GM10847 (cell line): ENCODE measurements around the gene ABL2.

Experiments used
- POLR2A ChIP-seq: IDR thresholded peaks from 2 replicates; pipeline ENCODE4 v1.6.1; 2011; ENCODE audit not compliant: insufficient read length; ENCODE audit errors: extremely low read depth

Gene ABL2

DNA sequence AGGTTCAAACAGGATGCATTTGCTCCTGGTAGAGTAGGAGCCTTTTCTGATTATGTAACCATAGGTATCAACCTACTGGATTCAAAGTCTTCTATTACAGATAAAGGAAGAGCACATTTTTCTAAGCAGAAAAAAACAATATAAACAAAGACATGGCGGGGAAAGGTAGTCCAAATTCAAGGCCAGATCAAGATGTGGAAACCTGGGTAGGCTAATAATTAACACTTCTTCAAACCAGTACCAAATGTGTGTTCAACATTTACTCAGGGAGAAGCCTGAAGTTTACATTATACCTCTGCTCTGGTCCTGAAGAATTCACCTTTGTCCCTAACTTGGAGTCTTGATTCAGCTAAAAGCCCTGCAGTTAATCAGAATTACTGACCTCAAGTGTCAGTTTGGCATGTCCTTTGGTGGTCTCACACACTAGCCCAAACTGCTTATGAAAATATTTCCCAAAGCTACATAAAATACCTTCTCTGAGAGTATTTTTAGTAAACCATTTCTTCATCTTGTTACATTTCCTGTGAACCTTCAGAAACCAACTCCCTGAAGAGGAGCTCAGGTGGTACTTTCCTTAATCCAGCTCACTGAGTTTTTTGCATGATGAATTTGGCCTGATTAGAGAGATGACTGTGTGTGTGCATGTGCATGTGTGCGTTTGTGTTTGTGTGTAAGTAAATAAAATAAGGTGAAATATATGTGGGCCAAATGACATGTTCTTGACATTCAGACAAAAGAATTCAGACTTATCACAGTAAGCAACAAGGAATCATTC, 77.4 kb downstream of the ABL2 start:
- no peak for TF ChIP-seq POLR2A

DNA sequence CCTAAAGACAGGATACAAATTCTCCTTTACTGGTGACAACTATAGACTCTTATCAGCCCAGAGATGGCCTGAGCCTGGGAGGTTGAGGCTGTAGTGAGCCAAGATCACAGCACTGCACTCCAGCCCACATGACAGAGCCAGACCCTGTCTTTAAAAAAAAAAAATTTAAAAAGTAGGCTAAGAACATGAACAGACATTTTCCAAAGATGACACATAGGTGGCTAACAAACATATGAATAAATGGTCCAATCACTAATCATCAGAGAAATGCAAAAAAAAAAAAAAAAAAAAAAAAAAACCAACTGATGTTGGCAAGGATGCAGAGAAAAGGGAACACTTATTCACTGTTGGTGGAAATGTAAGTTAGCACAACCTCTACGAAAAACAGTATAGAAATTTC, 82.6 kb downstream of the ABL2 start:
- TF ChIP-seq POLR2A: no peak

DNA sequence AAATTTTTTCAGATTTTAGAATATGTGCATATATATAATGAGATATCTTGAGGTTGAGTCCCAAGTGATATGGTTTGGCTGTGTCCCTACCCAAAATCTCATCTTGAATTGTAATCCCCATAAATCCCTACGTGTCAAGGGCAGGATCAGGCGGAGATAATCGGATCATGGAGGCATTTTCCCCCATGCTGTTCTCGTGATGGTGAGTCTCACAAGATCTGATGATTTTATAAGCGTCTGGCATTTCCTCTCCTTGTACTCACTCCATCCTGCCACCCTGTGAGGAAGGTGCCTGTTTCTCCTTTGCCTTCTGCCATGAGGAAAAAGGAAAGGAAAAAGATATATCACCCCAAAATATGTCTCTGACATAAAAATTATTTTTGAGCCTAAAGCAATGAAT, 83.0 kb downstream of the ABL2 start:
- TF ChIP-seq POLR2A: no peak

DNA sequence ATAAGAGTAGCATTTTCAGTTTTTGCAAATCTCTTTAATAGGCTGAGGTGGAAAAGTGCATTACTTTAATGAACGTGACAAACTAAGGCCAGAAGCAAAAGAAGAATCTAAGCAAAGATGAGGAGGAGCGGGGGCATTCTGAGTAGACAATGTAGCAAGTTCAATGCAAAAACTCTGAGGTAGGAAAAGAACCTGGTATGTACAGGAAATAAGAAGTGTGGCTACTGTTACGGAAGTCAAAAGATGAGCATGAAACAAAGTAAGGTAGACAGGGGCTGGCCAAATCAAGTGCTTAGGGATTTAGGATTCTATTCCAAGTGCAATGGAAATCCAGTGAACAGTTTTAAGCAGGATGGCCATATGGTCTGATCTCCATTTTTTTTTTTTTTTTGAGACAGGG, 84.0 kb downstream of the ABL2 start:
- TF ChIP-seq POLR2A: no peak

DNA sequence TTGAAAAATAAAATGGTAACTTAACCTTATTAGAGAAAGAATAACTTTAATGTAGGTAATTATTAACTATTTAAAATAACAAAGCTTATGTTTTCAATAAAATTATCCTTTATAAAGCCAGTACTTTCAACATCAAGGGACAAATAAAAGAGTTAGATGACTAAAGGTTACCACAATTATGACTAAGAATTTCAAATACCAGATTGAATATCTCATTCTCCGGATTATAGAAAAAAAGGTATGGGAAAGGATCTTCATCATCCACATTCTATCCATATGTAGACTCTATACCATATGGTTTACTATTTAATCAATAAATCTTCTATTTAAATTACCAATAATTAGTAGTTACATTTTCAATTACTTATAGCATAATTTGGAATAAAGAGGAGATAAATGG, 84.9 kb downstream of the ABL2 start:
- no peak for TF ChIP-seq POLR2A

DNA sequence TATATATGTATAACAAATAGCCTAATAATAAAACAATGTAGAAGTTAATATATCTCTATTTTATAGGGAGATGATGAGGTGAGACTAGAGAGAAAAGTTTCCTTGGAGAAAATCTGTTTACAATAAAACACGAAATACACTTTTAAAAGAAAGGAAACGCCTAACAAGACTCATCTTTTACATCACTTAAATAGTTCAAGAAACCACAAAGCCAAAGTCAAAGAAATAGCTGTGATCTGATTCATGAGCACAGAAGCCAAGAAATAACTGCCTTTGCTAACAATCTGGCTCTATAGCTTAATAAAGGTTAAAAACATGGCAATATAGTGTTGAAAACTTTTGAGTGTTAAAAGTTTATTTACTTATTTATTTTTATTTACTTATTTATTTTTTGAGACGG, 86.2 kb downstream of the ABL2 start:
- TF ChIP-seq POLR2A: no peak

DNA sequence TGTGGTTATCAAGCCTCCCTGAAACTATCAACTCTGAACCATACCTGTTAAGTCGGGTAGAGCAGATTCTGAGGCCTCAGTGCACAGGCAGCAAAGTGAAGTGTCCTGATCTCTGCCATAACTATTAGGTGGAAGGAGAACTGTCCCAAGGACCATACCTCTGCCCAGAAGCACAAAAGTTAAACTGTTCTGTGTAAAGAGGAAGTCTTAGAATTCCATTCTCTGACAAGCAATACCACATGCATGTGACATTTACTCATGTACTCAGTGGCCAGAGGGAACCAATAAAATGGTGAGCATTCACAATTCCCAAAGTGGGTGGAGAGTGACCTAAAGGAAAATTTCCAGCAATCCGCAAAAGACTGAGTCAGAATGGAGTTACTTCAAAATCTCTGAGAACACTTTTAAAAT, 86.6 kb downstream of the ABL2 start:
- TF ChIP-seq POLR2A: no peak

DNA sequence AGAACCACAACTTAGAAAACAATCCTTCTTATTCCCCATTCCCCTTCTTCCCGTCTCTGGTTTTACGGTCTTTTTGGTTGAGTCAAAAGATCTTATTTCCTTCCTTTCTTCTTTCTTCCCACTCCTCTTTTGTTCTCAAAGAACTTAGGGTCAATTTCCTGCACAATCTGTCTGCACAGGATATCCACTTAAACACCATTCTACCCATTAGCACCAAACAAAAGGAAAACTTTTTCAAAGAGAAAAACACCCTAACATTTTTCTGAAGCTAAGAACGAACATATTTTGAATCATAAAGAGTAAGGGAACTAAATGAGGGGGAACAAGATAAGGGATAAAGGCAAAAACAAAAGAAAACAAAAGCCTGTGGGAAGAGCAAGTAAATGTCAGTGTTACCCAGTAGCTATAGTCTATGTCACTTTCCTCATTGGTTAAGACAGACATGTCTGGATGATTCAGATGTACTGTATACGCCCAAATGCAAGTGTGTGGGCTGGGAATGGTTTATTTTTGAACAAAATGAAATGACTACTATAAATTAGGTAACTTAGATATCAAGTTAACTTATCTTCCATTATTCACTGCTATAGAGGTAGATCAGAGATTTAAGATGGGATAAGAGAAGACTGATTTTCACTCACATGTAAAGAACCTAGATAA, 87.8 kb downstream of the ABL2 start:
- TF ChIP-seq POLR2A: no peak

DNA sequence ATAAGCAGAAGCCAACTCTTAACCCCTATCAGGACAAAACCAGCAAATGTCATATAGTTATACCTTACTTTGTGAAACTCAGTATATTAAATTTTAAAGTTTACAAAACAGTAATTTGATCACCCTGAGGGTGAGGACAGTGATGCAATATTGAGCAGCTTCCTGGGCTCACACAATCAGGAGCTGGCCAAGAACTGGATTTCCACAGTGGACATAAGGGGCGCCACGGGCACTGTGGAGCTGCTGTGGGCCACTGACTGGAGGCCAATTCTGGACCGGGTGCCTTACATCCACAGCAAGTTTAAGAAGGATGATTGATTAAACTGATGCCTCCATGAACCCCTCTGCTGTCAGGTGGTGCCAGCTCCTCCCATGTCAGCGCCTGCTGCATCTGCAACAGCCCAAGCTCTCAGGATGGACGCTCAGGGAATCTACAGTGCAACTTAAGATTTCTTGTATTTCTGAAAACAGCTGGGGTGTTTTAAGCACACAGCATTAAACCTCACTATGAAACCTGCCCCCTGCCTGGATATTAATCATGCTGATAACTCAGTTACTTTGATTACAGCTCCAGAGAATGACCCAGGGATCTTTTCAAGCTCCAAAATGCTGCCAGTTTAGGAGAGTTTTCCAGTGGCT, 91.7 kb downstream of the ABL2 start:
- TF ChIP-seq POLR2A: no peak

DNA sequence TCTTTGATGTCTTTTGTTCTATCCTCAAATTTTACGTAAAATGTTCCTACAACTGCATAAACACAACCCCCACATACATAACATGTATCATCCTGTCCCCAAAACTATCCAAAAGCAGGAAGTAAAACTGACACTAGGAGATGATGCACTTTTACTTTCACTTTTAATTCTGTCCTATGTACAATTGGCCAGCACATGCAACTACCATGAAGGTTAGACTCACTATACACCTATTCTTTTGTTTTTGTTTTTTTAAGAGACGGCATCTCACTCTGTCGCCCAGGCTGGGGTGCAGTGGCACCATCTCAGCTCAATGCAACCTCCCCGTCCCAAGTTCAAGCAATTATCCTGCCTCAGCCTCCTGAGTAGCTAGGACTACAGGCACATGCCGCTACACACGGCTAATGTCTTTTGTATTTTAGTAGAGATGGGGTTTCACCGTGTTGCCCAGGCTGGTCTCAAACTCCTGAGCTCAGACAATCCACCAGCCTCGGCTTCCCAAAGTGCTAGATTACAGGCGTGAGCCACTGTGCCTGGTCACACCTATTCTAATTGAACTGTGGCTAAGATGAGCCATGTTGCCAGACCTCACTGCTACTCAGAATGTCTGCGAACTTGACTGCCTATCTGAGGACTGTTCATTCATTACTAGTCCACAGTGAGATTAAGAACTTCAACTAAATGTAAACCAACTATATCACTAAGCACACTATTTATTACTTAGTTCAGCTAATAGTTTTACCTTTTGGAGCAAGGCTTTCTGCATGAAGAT, 99.6 kb downstream of the ABL2 start:
- TF ChIP-seq POLR2A: no peak

DNA sequence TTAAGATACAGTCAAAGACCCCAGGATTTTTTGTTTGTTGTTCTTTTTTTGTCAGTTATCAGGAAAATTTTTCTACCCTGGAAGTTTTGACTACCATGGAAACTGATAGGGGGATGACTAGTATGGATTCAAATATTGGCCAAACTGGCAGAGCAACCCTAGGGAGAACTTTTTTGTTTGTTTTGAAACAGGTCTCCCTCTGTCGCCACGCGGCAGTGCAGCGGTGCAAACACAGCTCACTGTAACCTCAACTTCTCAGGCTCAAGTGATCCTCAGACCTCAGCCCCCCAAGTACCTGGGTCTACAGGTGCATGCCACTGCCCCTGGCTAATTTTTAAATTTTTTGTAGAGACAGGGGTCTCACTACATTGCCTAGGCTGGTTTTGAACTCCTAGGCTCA, 101.0 kb downstream of the ABL2 start:
- no peak for TF ChIP-seq POLR2A

DNA sequence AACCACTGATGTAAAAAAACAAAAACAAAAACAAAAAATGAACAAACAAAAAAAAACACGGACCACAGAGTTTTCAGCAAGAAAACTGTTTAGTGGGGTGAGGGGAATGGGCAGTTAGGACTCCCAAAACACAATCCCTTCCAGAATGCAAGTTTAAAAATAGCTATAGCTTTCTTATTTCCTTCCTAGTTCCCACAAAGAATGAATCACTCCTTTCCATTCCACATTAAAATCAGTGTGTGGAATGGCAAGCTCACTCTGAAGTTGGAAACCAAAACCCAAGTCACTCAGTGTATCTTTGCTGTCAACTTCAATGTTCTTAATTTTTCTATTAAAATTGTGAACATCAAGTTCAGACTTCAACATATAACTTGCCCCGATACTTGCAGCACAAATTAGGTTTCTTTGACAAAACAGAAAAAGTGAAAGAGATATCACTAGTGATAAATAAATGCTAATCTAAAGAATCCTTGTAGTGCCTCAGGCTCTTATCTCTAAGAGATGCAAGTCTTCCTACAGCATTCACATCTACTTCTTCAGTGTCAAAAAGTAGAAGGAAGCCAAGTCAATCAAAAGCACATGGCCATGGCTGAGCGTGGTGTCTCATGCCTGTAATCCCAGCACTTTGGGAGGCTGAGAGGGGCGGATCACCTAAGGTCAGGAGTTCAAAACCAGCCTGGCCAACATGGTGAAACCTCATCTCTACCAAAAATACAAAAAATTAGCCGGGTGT, 102.1 kb downstream of the ABL2 start:
- TF ChIP-seq POLR2A: no peak

DNA sequence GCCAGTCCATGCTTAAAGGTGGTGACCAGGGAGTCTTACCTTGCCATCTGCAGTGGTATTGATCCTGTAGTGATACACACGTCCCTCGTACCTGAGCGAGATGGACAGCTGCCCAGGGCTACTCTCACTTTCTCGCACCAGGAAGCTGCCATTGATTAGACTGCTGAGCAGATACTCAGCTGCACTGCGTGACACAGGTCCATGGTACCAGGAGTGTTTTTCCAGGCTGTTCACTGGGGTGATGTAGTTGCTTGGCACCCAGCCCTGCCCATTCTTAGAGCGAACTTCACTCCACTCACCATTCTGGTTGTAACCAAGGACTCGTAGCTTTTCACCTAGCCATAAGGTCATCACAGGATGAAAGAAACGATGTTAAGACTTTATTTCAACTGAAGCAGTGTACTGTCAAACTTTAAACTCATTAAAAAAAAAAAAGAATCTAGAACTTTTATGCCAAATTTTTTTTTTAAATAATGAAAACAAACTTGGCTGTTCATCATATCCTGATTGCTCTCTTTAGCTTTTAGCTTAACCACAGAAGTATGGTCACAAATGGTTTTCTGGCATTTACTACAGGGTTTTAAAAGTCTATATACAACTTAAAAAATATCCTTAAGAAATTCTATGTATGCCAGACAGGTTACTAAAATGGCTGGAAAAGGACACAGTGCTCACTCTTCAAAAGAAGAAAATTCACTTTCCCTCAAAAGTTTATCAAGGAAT, 103.0 kb downstream of the ABL2 start:
- no peak for TF ChIP-seq POLR2A

DNA sequence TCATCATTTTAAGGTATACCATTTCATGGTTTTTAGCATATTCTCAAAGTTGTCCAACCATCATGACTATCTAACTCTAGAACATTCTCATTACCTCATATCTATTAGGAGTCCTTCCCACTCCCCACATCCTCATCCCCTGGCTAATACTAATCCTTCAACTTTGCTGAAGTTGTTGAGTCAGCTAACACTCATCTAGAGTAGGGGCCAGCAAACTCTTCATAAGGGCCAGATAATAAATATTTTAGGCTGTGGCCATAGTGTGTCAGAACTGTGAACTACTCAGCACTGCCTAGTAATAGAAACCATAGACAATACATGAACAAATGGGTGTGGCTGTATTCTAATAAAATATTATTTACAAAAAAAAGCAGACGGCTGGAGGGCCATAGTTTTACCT, 104.6 kb downstream of the ABL2 start:
- no peak for TF ChIP-seq POLR2A
